GM10266 (cell line): ENCODE data around the gene CEP295NL.

Source experiments
- DNase-seq: peaks from one replicate; pipeline ENCODE4 v3.0.0; 2012; ENCODE audit errors: extremely low spot score
- TF ChIP-seq, protein P1 (sequence below): IDR thresholded peaks from 2 replicates; pipeline ENCODE4 v1.5.1; 2012; ENCODE audit warnings: mild to moderate bottlenecking, low read depth; ENCODE audit not compliant: control insufficient read depth, insufficient read depth; ENCODE audit errors: missing control alignments

Gene CEP295NL

DNA sequence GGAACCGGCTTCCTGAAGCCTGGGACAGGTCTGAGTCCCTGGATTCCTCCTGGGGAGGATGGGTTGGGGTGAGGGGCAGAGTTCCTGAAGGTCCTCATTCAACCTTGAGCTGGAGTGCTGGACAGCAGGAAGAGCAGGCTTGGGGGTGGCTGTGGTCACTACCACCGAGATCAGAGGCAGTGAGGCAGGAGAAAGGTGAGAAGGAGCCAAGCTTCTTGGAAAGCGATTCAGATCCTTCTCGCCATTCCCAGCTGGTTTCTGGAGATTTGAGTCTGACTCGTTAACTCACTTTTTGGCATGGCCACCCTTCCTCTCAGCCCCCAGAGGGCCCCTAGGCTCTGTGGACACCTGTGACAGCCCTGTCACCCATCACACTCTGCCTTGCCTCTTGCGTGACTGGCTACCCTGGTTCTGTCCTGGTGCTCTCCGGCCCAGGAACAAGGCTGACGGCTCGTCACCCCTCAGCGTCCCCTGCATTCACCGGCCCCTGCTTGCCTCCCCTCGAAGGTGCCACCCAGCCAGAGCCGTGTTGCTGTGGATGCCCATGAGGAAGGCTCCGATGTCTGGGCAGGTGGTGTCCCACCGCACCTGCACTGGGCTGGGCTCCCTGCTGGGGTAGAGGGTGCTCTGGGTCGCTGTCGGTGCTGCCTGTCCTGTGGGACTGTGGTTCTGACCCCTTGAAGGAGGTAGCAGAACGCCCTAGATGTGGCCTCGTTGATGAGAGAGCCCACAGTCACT, 31.8 kb upstream of the CEP295NL start:
- DNase-seq: no peak
- TF ChIP-seq, protein P1, sequence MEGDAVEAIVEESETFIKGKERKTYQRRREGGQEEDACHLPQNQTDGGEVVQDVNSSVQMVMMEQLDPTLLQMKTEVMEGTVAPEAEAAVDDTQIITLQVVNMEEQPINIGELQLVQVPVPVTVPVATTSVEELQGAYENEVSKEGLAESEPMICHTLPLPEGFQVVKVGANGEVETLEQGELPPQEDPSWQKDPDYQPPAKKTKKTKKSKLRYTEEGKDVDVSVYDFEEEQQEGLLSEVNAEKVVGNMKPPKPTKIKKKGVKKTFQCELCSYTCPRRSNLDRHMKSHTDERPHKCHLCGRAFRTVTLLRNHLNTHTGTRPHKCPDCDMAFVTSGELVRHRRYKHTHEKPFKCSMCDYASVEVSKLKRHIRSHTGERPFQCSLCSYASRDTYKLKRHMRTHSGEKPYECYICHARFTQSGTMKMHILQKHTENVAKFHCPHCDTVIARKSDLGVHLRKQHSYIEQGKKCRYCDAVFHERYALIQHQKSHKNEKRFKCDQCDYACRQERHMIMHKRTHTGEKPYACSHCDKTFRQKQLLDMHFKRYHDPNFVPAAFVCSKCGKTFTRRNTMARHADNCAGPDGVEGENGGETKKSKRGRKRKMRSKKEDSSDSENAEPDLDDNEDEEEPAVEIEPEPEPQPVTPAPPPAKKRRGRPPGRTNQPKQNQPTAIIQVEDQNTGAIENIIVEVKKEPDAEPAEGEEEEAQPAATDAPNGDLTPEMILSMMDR: no peak

DNA sequence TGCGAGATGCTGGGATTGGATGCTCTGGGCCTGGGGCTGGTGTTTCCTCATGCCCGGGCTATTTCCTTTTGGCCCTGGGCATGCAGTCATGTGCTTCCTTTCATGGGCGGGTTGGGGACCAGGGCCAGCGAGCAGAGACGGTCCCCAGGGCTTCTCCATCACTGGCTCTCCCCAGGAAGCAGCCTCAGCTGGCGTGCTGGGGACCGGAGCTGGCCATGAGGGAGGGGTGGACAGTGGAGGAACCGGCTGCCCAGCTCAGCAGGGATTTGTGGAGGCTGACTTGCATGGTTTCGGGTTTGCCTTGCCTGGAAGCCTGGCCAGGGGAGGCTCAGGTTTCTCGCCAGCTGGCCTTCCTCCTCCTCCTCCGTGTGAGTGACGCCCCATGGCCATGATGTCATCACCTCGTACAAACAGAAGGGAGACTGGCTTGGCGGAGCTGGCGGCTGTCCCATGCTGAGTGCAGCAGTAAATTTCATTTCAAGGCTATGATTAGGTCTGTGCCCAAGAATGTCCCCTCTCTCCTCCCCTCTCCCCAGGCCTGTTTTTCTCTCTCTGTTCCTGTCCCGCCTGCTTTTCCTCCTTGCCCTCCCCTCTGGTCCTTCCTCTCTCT, 31.1 kb upstream of the CEP295NL start:
- TF ChIP-seq, protein P1: no peak
- no peak for DNase-seq

DNA sequence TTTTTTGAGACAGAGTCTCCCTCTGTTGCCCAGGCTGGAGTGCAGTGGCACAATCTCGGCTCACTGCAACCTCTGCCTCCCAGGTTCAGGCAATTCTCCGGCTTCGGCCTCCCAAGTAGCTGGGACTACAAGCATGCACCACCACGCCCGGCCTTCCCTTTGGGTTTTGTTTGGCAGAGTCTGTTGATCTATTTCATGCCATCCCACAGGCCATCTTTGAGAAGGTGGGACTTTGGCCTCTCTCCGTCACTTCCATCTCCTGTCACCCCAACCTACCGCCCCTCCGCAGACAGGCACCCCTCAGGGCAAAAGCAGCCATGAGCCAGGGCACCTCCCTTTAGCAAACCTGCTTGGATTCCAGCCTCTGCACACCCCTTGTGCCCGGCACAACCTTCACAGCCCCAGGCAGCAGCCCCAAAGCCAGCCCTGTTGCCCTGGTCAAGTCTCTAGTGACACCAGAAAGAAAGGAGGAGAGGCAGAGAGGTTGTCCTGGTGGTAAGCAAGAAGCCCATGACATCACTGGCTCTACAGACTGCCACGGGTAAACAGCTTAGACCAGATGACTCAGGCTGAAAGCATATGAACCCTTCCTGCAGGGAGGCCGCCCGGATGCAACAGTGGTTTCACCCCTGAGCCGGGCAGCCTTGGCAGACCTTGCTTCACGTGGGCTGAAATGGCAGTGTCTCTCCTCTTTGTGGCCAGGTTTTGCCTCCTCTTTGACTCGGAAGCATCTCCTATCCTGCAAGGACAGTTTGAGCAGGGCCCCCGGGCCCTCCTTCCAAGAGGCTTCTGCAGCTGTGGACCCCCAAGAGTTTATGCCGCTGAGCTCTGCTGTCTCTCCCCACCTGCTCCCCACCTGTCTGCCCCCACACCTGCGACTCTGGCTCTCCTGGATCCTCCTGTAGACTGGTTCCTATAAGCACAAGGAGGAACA, 30.3 kb upstream of the CEP295NL start:
- TF ChIP-seq, protein P1: no peak

DNA sequence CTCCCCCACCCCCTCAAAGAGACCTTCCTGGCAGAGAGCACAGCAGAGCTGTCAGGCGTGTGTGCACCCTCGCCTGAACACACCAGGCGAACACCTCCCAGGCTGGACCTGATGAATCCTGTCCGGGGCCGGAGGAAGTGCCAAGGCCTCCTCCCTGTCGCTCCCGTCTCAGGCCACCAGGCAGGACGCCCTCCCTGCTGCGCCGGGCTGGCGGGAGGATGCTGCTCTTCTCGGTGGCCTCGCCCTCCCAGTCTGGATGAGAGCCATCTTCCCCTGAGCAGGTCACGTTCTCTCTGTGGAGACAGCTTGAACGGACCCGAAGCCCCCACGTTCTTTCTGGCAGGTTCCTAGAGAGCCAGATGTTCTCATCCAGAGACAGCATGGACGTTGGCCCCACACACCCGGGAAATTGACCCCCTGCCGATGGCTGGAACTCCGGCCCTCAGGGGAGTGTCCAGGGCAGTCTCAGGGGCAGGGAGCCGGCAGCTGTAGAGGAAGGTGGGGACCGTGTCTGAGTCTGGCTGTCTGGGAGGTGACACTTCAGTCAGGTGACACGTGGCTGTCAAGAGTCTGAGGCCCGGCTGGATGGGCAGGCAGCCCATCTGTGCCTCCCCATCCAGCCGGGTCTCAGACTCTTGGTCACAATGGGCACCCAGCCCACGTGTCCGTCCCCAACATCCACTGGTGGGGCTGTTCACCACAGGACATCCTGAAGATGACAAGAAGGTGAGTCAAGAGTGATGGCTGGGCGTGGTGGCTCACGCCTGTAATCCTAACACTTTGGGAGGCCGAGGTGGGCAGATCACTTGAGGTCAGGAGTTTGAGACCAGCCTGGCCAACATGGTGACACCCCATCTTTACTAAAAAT, 27.1 kb upstream of the CEP295NL start:
- TF ChIP-seq, protein P1: no peak

More for the DNA sequence above, 30.3 kb upstream of the CEP295NL start:
- DNase-seq: peak; percentile 61

DNA sequence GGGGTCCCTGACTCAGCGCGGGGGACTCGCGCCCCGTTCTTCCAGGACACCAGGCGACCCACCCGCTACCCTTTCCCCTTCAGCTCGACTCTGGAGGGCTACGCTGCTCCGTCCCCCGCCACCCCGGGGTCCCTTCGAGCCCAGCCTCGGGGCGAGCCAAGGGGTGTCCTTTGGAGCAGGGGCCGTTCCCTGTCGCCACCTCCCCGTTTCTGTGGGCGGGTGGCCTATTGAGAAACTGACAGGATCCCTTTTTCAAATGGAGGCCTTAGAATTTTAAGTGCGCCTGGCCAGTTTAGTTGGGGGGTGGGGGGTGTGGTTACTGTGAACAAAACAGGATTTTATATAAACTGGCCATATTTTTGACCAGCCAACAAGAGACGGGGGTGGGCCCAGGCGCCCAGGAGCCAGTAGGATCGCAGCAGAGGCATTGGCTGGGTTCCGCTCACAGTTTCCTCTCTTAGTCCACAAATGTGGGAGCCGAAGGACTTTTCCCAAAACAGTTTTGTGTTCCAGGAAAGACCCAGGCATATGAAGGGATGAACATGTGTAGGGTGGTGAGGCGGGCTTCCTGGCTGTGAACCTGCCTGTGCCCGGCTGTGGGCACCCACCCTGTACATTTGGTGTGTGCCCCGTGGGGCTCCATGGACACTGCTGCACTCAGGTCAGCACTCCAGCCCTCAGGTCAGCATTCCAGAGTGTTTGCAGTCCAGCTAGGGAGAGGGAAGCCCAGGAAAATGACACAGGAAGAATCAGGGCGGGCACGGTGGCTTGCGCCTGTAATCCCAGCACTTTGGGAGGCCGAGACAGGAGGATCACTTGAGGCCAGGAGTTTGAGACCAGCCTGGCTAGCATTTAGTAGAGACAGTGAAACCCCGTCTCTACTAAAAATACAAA, 22.9 kb upstream of the CEP295NL start:
- TF ChIP-seq, protein P1: no peak
- no peak for DNase-seq

More for the DNA sequence above, 27.1 kb upstream of the CEP295NL start:
- no peak for DNase-seq

DNA sequence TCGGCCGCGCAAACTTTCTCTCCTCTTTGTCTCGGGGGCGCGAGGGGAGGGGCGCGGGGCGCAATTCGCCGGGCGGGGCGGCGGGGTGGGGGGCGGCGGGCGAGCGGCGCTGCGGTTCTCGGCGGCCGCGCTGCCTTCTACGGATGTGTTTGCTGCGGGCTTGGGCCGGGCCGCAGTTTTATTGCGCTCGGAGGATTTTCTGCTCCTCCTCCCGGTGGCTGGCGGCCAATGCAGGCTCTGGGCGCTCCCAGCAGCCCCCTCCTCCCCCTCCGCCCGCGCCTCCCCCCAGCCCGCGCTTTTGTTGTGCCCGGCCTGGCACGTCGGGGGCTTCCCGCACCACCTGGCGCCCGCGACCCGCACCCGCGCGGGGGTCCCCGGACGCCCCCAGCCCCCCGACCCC, 22.2 kb upstream of the CEP295NL start, which contains the start of gene TIMP2:
Gene TIMP2, minus strand, starts transcription at position 154 of the 400 bp plus-strand sequence. CDS start 299 bp downstream, outside the sequence.
- peak; percentile 76 for DNase-seq
- TF ChIP-seq, protein P1: no peak
